GM19372 (cell line): Measurements from ENCODE around the gene FGFR2.

Experiments
- ATAC-seq: cut with Tn5 transposase; IDR thresholded peaks from one replicate; pipeline ENCODE4 v1.9.1; 2021; ENCODE audit warnings: mild to moderate bottlenecking, low read depth, moderate library complexity; ENCODE audit not compliant: unreplicated experiment

Gene FGFR2

GRCh38 chr10:121611393-121612159 is 13.3 kb upstream of the FGFR2 start:
- ATAC-seq, result no peak

- no peak for ATAC-seq
These were observed 12.6 kb upstream of the FGFR2 start for GRCh38 chr10:121610798-121611323.

DNA sequence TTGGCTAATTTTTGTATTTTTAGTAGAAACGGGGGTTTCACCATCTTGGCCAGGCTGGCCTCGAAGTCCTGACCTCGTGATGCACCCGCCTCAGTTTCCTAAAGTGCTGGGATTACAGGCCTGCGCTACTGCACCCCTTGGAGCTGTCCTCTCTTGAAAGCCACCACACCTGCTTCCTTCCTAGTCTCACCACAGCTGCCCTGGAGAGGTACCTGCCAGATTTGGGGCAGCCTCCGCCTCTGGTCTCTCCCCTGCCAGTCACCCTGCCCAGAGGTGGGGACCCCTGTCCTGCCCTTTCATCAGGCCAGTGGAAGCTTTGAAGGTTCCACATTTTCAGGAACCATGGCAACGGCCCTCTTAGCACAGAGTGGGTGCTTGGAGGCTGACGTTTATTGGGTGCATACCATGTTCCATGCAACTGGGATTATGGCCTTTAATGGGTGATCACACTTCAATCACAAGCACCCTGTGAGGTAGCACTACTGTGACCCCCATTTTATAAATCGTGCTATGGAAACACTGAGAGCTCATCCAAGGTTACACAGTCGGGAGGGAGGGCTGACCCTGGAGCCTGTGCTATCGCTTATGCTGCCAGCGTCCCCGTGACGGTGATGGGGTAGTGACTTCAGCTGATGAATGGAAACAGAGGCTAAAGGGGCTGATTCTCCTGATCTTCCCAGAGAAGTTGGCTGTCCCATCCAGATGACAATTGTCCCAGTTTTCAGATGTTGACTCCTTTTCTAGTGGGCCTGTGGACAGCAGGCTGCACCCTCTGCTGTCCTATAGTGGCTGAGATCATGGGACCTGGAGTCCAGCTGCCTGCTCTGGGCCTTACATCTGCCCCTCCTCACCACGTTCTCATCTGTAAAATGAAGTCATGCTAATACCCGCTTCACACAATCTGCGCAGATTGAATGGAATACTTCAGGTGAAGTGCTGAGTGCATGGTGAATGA is 11.5 kb upstream of the FGFR2 start:
- ATAC-seq, result no peak

DNA sequence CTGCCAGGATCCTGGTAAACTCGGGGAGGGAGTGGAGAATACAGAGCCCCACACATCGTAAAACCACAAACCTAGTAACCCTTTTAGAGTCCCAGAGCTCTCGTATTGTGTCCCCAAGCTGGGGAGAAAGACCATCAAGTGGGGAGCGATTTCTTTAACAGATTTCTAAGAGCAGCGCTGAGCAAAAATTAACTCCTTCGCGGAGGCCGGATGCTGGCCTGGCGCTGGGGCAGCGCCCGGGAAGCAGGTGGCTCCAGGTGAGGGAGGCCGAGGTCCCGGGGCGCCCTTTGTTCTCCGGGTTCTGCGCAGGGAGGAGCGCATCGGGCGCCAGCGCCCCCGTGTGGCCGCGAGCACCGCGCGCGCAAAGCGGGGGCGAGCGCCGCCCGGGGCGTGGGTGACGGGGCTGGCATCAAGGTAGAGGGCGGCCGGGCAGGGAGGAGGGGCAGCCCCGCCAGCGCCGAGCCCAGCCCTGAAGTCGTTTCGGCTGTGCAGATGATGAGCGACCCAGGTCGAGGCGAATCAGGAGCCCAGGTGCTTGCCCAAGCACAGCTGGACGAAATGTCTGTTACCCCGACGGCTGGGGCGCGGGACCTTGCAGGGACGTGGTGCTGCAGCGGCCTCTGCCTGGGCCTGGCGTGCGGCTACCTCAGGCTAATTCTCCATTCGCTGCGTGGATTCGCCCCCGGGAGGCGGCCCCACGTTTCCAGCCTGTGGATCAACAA is 10.4 kb upstream of the FGFR2 start:
- ATAC-seq, result peak; percentile 71

DNA sequence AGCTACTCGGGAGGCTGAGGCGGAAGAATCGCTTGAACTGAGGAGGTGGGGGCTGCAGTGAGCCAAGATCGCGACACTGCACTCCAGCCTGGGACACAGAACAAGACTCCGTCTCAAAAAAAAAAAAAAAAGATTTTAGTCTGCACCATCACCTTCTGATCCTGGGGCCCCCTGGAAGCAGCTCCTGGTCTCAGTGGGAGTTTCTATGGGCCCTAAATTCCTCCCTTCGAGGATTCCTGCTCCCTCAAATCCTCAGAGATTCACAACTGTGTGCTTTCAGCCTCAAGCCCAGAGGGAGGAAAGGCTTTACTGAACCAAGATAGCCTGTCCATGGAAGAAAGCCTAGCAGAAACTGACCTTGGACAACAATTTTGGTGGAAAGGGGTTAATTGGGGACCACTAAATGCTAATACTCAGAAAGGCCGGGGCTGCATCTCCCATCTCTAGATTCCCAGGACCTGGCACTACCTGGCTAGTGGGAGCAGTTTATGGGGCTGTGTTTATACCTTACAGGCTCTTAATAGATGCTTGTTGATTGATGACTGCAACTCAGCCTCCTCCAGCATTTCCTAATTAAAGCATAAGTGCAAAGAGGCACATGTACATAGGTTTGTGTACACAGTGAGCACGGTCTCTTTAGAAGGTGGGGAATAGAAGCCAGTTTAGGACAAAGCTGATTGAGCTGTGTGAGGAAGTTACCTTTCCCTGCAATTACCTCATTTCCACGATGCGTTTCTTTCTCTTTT is 9.2 kb upstream of the FGFR2 start:
- no peak for ATAC-seq

DNA sequence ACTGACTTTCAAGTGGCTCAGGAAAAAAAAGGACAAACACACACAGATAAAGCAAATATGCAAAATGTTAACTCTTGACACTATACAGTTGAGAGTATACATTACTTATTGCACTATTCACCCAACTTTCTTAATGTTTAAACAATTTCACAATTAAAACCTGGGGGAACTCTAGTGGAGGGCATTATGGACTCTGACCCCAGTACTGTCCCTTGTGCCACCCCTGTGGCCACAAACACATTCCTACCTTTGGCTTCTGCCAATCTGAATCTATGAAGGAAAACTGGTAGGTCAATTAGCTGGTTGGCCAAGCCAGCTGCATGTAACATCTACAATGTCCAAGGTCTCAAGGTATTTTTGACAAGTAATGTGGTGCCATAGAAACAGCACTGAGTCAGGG is 7.5 kb upstream of the FGFR2 start:
- no peak for ATAC-seq

GRCh38 chr10:121601458-121601857 is 3.2 kb upstream of the FGFR2 start:
- ATAC-seq, result no peak

GRCh38 chr10:121600611-121601010 is 2.4 kb upstream of the FGFR2 start:
- ATAC-seq, result no peak

DNA sequence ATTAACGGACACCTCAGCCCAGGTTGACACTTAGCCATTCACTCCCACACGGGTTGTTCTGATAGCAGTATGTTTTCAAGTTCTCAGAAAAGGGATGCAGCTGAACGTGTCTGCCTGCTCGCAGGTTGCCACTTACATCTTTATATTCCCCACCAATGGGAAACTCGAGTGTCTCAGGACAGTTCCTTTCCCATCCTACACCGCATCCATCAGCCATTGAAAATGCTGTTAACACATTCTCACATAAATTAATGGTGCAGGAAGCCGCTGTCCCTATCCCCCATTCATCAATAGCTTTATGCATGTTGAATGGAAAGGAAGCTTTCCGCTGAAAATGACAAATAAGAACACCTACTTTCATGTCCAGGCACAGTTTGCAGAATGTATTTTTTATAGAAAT is 1.7 kb upstream of the FGFR2 start:
- ATAC-seq, result no peak

DNA sequence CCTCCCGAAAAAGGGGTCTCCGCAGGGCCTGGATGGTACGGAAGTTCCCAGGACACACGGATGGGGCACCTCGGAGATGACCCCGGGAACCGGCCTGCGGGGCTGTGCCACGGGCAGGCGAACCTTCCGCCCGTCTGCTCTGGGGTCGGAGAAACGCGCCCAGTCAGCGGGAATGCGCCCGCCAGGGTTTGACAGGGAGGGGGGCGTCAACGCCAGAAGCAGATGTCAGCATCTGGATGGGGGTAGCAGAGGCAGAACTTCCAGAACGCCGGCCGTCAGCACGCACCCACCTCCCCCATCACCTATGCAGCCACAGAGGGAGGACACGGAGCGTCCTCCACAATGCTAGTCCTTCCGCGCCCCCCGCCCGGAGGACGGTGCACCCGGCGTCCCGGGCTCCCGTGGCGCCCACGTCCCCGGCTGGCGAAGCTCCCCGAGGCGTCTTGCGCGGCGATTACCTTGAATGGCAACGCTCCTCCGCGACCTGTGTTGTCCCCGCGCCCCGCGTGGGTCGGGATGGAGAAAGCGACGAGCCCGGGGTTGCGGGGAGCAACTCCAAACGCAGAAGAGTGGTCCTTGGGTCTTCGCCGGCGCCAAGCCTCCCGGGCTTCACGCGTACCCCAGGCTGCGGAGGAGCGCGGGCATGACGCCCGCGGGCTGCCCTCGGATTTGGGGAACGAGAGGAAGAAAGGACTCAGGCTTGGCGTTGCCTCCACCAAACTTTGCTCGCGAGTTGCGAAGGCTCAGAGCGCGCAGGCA is 561 bp downstream of the FGFR2 start:
- ATAC-seq, result no peak

DNA sequence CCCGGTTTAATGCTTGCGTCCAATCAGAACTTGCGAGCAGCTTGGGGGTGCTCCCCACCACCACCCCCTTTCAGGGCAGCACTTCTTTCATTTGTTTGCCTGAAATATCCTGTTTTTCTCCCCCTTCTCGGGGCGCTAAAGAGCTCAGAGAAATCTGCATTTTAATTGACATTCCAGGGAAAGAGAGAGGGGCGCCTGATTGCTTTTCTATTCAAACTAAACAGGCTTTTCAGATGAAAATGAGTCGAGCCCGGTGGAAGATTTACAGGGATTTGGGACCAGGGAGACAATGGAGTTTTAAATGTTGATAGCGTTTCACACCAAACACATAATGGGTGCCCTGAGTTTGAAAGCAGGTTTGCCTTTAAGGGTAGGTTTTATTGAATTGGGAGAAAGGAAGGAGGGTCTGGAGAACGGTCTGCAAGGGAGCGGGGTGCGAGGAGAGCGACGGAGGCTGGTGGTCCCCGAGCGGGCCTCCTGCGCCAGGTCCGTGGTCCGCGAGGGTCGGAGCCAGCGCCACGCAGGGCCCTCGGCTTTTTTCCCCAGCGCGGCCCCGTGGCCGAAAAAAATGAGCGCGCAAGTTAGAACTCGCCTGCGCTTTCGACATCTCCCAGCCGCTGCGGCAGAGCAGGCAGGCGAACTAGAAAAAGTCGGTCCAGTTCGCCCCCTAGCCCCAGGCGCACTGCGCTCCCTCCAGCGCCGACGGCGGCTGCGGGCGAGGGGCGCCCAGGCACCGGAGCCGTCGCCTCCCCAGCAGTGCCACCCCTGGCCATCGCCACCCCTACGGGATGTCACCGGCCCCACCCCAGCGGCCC is 1.3 kb downstream of the FGFR2 start:
- no peak for ATAC-seq

GRCh38 chr10:121595806-121596688 is 2.2 kb downstream of the FGFR2 start:
- ATAC-seq, result no peak

- ATAC-seq, result no peak
These were observed 2.9 kb downstream of the FGFR2 start for GRCh38 chr10:121595351-121595805.

GRCh38 chr10:121594623-121595350 is 3.5 kb downstream of the FGFR2 start:
- ATAC-seq, result no peak

DNA sequence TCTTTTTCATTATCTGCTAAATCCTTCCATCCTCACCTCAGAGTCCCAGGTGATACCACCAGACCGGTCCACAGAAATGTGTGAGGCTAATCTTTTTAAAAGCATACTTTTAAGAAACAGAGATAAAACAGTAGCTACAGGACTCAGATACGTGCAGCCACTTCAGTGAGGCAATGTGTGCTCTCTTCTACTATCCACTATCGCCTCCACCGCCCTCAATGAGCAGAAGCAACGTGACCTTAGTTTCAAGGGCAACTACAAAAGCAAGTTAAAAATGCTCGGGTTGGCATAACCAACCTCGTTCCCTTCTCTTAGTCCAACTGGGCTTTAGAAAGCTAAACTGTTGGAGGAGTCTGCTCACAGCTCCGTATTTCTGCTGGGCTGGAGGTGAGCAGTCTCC is 4.2 kb downstream of the FGFR2 start:
- ATAC-seq, result no peak

GRCh38 chr10:121593281-121594075 is 4.8 kb downstream of the FGFR2 start:
- ATAC-seq, result no peak
